ENCODE measurements around the gene PRKD1.

The PRKD1 gene

DNA sequence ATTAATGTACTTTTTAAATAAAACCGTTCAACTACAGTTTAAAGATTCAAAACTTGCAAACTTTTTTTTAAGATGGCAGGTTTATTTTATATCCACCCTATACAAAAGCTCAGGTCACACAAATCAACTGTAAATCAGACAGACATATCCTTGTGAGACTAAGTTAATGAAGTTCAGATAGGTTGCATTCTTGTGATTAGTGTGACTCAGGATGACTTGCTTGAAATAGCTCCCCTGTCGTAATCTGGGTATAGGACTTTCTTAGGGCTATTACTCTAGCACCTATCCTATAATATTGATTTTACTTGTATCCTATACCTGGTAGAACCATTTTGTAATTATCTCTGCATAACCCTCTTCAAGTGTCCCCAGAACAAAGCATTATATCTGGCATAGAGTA is 9.5 kb upstream of the PRKD1 start:
- Histone ChIP-seq H3F3A (ENCODE audit: control insufficient read depth, insufficient read depth) (no peaks in the 10 kb centered on the region), H3K79me2 (ENCODE audit: control insufficient read depth, low read length) (no peaks in the 10 kb centered on the region), H3K9me3 (ENCODE audit: control insufficient read depth, insufficient read depth, low read length) (no peaks in the 10 kb centered on the region), H3K36me3 (ENCODE audit: control insufficient read depth, low read length) (no peaks in the 10 kb centered on the region), H3K4me3 (ENCODE audit: low read length) (no peak overlapping the region), H3K4me2 (ENCODE audit: low read length) (no peak overlapping the region), H3K27me3 (ENCODE audit: control insufficient read depth, low read length) (no peaks in the 10 kb centered on the region), H4K20me1 (ENCODE audit: control insufficient read depth, insufficient read depth, low read depth, low read length) (no peaks in the 10 kb centered on the region), H3K9me2 (replicated peaks; ENCODE audit: control insufficient read depth, low read length) (no peaks in the 10 kb centered on the region), H3K27ac (ENCODE audit: low read depth, low read length) (no peak overlapping the region), H3K4me1 (ENCODE audit: control insufficient read depth, low read length) (no peaks in the 10 kb centered on the region)
- no peak for TF ChIP-seq EZH2phosphoT487 (IDR thresholded peaks at IDR 0.05; ENCODE audit: borderline replicate concordance, low read length)
- TF ChIP-seq, protein P1, sequence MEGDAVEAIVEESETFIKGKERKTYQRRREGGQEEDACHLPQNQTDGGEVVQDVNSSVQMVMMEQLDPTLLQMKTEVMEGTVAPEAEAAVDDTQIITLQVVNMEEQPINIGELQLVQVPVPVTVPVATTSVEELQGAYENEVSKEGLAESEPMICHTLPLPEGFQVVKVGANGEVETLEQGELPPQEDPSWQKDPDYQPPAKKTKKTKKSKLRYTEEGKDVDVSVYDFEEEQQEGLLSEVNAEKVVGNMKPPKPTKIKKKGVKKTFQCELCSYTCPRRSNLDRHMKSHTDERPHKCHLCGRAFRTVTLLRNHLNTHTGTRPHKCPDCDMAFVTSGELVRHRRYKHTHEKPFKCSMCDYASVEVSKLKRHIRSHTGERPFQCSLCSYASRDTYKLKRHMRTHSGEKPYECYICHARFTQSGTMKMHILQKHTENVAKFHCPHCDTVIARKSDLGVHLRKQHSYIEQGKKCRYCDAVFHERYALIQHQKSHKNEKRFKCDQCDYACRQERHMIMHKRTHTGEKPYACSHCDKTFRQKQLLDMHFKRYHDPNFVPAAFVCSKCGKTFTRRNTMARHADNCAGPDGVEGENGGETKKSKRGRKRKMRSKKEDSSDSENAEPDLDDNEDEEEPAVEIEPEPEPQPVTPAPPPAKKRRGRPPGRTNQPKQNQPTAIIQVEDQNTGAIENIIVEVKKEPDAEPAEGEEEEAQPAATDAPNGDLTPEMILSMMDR (IDR thresholded peaks at IDR 0.05; ENCODE audit: low read depth, low read length, poor library complexity, severe bottlenecking), result no peak

DNA sequence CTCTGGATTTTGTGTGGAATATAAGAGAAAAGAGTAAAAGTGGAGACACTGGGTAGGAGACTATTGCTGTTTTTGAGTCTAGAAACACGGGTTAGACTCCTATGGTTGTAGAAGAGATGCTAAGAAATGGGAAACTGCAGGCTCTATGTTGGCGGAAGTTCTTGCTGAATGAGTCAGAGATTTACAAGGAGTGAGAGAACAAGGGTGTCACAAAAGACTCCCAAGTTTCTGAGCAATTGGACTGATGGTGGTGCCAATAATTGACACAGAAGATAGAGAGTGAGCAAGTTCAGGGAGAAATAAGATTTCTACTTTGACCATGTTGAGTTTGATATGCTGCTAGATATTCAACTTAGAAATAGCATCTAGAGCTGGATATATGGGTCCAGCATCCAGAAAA is 2.6 kb upstream of the PRKD1 start:
- Histone ChIP-seq H3K27ac (ENCODE audit: low read depth, low read length) (no peak overlapping the region), H3K9me2 (replicated peaks; ENCODE audit: control insufficient read depth, low read length) (no peaks in the 10 kb centered on the region), H3K36me3 (ENCODE audit: control insufficient read depth, low read length) (no peaks in the 10 kb centered on the region), H3K4me3 (ENCODE audit: low read length) (no peak overlapping the region), H3K79me2 (ENCODE audit: control insufficient read depth, low read length) (no peaks in the 10 kb centered on the region), H3K9me3 (ENCODE audit: control insufficient read depth, insufficient read depth, low read length) (peaks cover 8% of the 10 kb centered on the region; the same call in 1 of the 2 replicates), H3K4me2 (ENCODE audit: low read length) (no peak overlapping the region), H3K27me3 (ENCODE audit: control insufficient read depth, low read length) (no peaks in the 10 kb centered on the region), H4K20me1 (ENCODE audit: control insufficient read depth, insufficient read depth, low read depth, low read length) (no peaks in the 10 kb centered on the region), H3F3A (ENCODE audit: control insufficient read depth, insufficient read depth) (no peaks in the 10 kb centered on the region), H3K4me1 (ENCODE audit: control insufficient read depth, low read length) (no peaks in the 10 kb centered on the region)
- TF ChIP-seq EZH2phosphoT487 (IDR thresholded peaks at IDR 0.05; ENCODE audit: borderline replicate concordance, low read length), result no peak
- TF ChIP-seq, protein P1 (IDR thresholded peaks at IDR 0.05; ENCODE audit: low read depth, low read length, poor library complexity, severe bottlenecking), result no peak

DNA sequence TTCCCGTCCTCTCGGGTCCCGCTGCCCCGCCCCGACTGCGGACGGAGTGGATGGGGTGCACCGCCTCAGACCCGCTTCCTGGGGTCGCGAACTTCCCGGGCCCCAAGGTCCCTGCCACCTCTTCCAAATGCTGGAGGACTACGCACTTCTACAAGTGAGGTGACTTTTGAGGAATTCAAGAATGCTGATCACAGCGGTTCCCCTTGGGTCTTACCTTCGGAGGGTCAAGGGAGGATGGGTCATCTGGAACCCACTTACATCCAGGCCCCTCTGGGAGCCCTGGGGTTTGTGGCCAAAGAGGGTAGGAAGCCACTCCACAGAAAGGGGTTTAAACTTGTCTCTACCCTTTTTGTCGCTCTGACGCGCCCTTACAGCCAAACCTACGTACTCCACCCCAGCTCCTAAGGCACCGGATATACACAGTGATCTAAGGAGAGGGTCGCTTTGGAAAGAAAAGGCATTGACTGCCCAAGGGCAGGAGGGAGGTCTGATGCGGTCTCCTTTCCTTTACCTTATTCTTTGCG is 532 bp upstream of the PRKD1 start:
- no peak overlapping the region for H3K4me3 ChIP-seq (ENCODE audit: low read length)
- no peak overlapping the region for H3K27ac ChIP-seq (ENCODE audit: low read depth, low read length)

More for the DNA sequence above, 532 bp upstream of the PRKD1 start:
- Histone ChIP-seq H3K36me3 (ENCODE audit: control insufficient read depth, low read length) (no peaks in the 10 kb centered on the region), H3K4me1 (ENCODE audit: control insufficient read depth, low read length) (no peaks in the 10 kb centered on the region), H3K9me2 (replicated peaks; ENCODE audit: control insufficient read depth, low read length) (no peaks in the 10 kb centered on the region), H4K20me1 (ENCODE audit: control insufficient read depth, insufficient read depth, low read depth, low read length) (no peaks in the 10 kb centered on the region), H3K27me3 (ENCODE audit: control insufficient read depth, low read length) (no peaks in the 10 kb centered on the region), H3K4me2 (ENCODE audit: low read length) (no peak overlapping the region), H3K79me2 (ENCODE audit: control insufficient read depth, low read length) (no peaks in the 10 kb centered on the region), H3F3A (ENCODE audit: control insufficient read depth, insufficient read depth) (no peaks in the 10 kb centered on the region), H3K9me3 (ENCODE audit: control insufficient read depth, insufficient read depth, low read length) (peaks cover 8% of the 10 kb centered on the region; the same call in 1 of the 2 replicates)
- TF ChIP-seq, protein P1 (IDR thresholded peaks at IDR 0.05; ENCODE audit: low read depth, low read length, poor library complexity, severe bottlenecking), result no peak
- no peak for TF ChIP-seq EZH2phosphoT487 (IDR thresholded peaks at IDR 0.05; ENCODE audit: borderline replicate concordance, low read length)
